ENCODE data around the gene DPYD. TPM values are rescaled to one million over a fixed set of nuclear protein-coding genes. Genes with fewer than 3 reads are reported as not detected.

DPYD gene
- total RNA-seq, 1 donor from 2014 or later, result 8.1 TPM

- H3K36me3 Mint-ChIP-seq (ENCODE audit: insufficient read depth), result no peaks in the 10 kb centered on the region
- no peaks in the 10 kb centered on the region for H3K27me3 Mint-ChIP-seq
- no peak for DNase-seq (ENCODE audit: low spot score, unreplicated experiment)
- peaks cover 4% of the 10 kb centered on the region for H3K4me1 Mint-ChIP-seq (ENCODE audit: low read depth)
- H3K4me3 Mint-ChIP-seq (ENCODE audit: low read depth), result no peak overlapping the region
- no peak overlapping the region for H3K27ac Mint-ChIP-seq
- H3K9me3 Mint-ChIP-seq (ENCODE audit: low read depth), result no peaks in the 10 kb centered on the region
- TF ChIP-seq, protein P1, sequence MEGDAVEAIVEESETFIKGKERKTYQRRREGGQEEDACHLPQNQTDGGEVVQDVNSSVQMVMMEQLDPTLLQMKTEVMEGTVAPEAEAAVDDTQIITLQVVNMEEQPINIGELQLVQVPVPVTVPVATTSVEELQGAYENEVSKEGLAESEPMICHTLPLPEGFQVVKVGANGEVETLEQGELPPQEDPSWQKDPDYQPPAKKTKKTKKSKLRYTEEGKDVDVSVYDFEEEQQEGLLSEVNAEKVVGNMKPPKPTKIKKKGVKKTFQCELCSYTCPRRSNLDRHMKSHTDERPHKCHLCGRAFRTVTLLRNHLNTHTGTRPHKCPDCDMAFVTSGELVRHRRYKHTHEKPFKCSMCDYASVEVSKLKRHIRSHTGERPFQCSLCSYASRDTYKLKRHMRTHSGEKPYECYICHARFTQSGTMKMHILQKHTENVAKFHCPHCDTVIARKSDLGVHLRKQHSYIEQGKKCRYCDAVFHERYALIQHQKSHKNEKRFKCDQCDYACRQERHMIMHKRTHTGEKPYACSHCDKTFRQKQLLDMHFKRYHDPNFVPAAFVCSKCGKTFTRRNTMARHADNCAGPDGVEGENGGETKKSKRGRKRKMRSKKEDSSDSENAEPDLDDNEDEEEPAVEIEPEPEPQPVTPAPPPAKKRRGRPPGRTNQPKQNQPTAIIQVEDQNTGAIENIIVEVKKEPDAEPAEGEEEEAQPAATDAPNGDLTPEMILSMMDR (IDR thresholded peaks at IDR 0.05; ENCODE audit: unreplicated experiment), result no peak
Observed at GRCh38 chr1:97581614-97582051, 339.2 kb downstream of the DPYD start.

DNA sequence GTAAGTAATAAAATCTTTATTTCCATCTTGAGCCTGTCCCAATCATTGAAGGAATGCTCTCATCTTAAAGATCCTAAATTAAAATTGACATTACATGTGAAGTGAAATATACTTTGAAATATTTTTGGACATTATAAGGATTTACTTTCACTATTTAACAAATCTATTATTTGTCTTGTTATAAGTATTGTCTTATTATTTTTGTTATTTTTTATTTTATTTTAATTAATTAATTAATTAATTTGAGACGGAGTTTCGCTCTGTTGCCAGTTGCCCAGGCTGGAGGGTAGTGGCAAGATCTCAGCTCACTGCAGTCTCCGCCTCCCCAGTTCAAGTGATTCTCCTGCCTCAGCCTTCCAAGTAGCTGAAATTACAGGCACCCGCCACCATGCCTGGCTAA is 343.2 kb downstream of the DPYD start:
- Mint-ChIP-seq H3K4me3 (ENCODE audit: low read depth) (no peak overlapping the region), H3K27ac (no peak overlapping the region), H3K36me3 (ENCODE audit: insufficient read depth) (no peaks in the 10 kb centered on the region), H3K4me1 (ENCODE audit: low read depth) (peaks cover 4% of the 10 kb centered on the region), H3K27me3 (no peaks in the 10 kb centered on the region), H3K9me3 (ENCODE audit: low read depth) (no peaks in the 10 kb centered on the region)
- TF ChIP-seq, protein P1 (IDR thresholded peaks at IDR 0.05; ENCODE audit: unreplicated experiment), result no peak
- no peak for DNase-seq (ENCODE audit: low spot score, unreplicated experiment)

GRCh38 chr1:97573553-97573952 is 347.3 kb downstream of the DPYD start:
- Mint-ChIP-seq H3K27me3 (no peaks in the 10 kb centered on the region), H3K36me3 (ENCODE audit: insufficient read depth) (no peaks in the 10 kb centered on the region), H3K4me1 (ENCODE audit: low read depth) (no peaks in the 10 kb centered on the region), H3K4me3 (ENCODE audit: low read depth) (no peak overlapping the region), H3K27ac (no peak overlapping the region), H3K9me3 (ENCODE audit: low read depth) (no peaks in the 10 kb centered on the region)
- DNase-seq (ENCODE audit: low spot score, unreplicated experiment), result no peak
- TF ChIP-seq, protein P1 (IDR thresholded peaks at IDR 0.05; ENCODE audit: unreplicated experiment), result no peak

GRCh38 chr1:97572561-97572960 is 348.3 kb downstream of the DPYD start:
- TF ChIP-seq, protein P1 (IDR thresholded peaks at IDR 0.05; ENCODE audit: unreplicated experiment), result no peak
- H3K4me1 Mint-ChIP-seq (ENCODE audit: low read depth), result peaks cover under 1% of the 10 kb centered on the region
- no peaks in the 10 kb centered on the region for H3K9me3 Mint-ChIP-seq (ENCODE audit: low read depth)
- H3K27ac Mint-ChIP-seq, result no peak overlapping the region
- no peak for DNase-seq (ENCODE audit: low spot score, unreplicated experiment)
- no peaks in the 10 kb centered on the region for H3K27me3 Mint-ChIP-seq
- H3K4me3 Mint-ChIP-seq (ENCODE audit: low read depth), result no peak overlapping the region
- H3K36me3 Mint-ChIP-seq (ENCODE audit: insufficient read depth), result no peaks in the 10 kb centered on the region

GRCh38 chr1:97571760-97572159 is 349.1 kb downstream of the DPYD start:
- H3K27ac Mint-ChIP-seq, result no peak overlapping the region
- no peaks in the 10 kb centered on the region for H3K27me3 Mint-ChIP-seq
- H3K9me3 Mint-ChIP-seq (ENCODE audit: low read depth), result no peaks in the 10 kb centered on the region
- DNase-seq (ENCODE audit: low spot score, unreplicated experiment), result no peak
- H3K36me3 Mint-ChIP-seq (ENCODE audit: insufficient read depth), result no peaks in the 10 kb centered on the region
- TF ChIP-seq, protein P1 (IDR thresholded peaks at IDR 0.05; ENCODE audit: unreplicated experiment), result no peak
- no peak overlapping the region for H3K4me3 Mint-ChIP-seq (ENCODE audit: low read depth)
- H3K4me1 Mint-ChIP-seq (ENCODE audit: low read depth), result peaks cover 5% of the 10 kb centered on the region
